Caco-2 (cell line): ENCODE data around the gene MFSD1. TPM values are rescaled to one million over a fixed set of nuclear protein-coding genes. Genes with fewer than 3 reads are reported as not detected.

Experiments
- BruUV-seq: library from RNA; stranded (reverse); fragments of 400-500 nt; replicated peaks from 2 replicates; lab custom pipeline; 2021; lab: Mats Ljungman, UMichigan
- CTCF ChIA-PET: fragments of 300-600 bp; sonication (Branson Sonifier 250); formaldehyde crosslinking; loops from one replicate; lab custom pipeline; 2022; ENCODE audit warnings: antibody characterized with exemption; lab: Charles Lee
- POLR2A ChIA-PET: fragments of 300-600 bp; sonication (Branson Sonifier 250); formaldehyde crosslinking; loops from one replicate; lab custom pipeline; 2022; ENCODE audit warnings: antibody characterized with exemption; lab: Charles Lee
- DNase-seq, 2 experiments: peaks; one replicate each; pipeline versions ENCODE4 v3.0.0 to v3.0.0-alpha.2; 2020 to 2022
- H3K27me3 ChIP-seq: replicated peaks from 2 replicates; pipeline ENCODE4 v1.6.0; 2011; ENCODE audit warnings: low read length; ENCODE audit not compliant: control insufficient read depth, insufficient read depth
- H3K36me3 ChIP-seq: 2 replicates; pipeline ENCODE4 v1.5.1; 2011; ENCODE audit warnings: low read length; ENCODE audit not compliant: control insufficient read depth, insufficient read depth
- H3K4me1 ChIP-seq: fragments of 250-450 bp; sonication (Bioruptor Pico); 2 replicates; pipeline ENCODE4 v1.5.1; 2020; ENCODE audit warnings: mild to moderate bottlenecking
- H3K4me3 ChIP-seq: 2 replicates; pipeline ENCODE4 v1.5.1; 2011; ENCODE audit warnings: low read depth, mild to moderate bottlenecking, control low read depth, low read length
- H3K9me3 ChIP-seq: fragments of 250-450 bp; sonication (Bioruptor Pico); 2 replicates; pipeline ENCODE4 v1.5.1; 2020; ENCODE audit warnings: mild to moderate bottlenecking, moderate library complexity
- H3K27ac Mint-ChIP-seq: one replicate; pipeline ENCODE4 v1.8.0; 2022; ENCODE audit warnings: mixed read lengths; ENCODE audit not compliant: unreplicated experiment
- H3K27me3 Mint-ChIP-seq: one replicate; pipeline ENCODE4 v1.8.0; 2022; ENCODE audit warnings: mixed read lengths; ENCODE audit not compliant: insufficient read depth, unreplicated experiment
- H3K36me3 Mint-ChIP-seq: one replicate; pipeline ENCODE4 v1.8.0; 2022; ENCODE audit warnings: mild to moderate bottlenecking, mixed read lengths; ENCODE audit not compliant: insufficient read depth, unreplicated experiment
- H3K4me1 Mint-ChIP-seq: one replicate; pipeline ENCODE4 v1.8.0; 2022; ENCODE audit warnings: low read depth, mixed read lengths; ENCODE audit not compliant: unreplicated experiment
- H3K4me3 Mint-ChIP-seq: one replicate; pipeline ENCODE4 v1.8.0; 2022; ENCODE audit warnings: mild to moderate bottlenecking, moderate library complexity, mixed read lengths; ENCODE audit not compliant: unreplicated experiment
- H3K9me3 Mint-ChIP-seq: one replicate; pipeline ENCODE4 v1.8.0; 2022; ENCODE audit warnings: mixed read lengths; ENCODE audit not compliant: unreplicated experiment
- intact Hi-C: fragments of 100-400 bp; cut with micrococcal nuclease; formaldehyde crosslinking; loops from one replicate; pipeline ENCODE4 v1.10.0; 2022; ENCODE audit not compliant: unreplicated experiment
- total RNA-seq: library from RNA; stranded (reverse); gene quantifications from 2 replicates; pipeline ENCODE4 v1.2.3, GENCODE V29; 2022
- TF ChIP-seq, protein P1 (sequence below), 2 experiments: fragments of 200-600 bp in 1 of 2; IDR thresholded peaks; 1 replicate in 1 of 2; 2 replicates in 1 of 2; pipeline versions ENCODE4 v1.5.1 to v1.8.0; 2011 to 2022; ENCODE audit warnings: antibody characterized with exemption in 1 of 2, control low read depth in 1 of 2, inconsistent platforms in 1 of 2, low read depth in 1 of 2, low read length in 1 of 2, mild to moderate bottlenecking in 1 of 2, moderate library complexity in 1 of 2; ENCODE audit not compliant: insufficient read depth in 1 of 2, severe bottlenecking in 1 of 2, unreplicated experiment in 1 of 2

MFSD1 gene
- total RNA-seq, 1 experiment from 2014 or later = 16.9 TPM

DNA sequence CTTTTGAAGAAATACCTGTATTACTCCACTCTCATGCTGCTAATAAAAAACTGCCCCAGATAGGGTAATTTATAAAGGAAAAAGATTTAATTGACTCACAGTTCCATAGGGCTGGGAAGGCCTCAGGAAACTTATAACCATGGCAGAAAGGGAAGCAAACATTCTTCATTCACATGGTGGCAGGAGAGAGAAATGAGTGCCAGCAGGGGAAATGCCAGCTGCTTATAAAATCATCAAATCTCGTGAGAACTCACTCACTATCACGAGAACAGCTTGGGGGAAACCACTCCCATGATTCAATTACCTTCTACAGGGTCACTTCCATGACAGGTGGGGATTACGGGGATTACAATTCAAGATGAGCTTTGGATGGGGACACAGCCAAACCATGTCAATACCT, 18.7 kb downstream of the MFSD1 start:
- Histone ChIP-seq H3K27me3 (no peaks in the 10 kb centered on the region), H3K4me1 (no peaks in the 10 kb centered on the region), H3K4me3 (no peak overlapping the region), H3K36me3 (no peaks in the 10 kb centered on the region), H3K9me3 (no peaks in the 10 kb centered on the region)
- ChIA-PET CTCF (no interaction called here), POLR2A (no interaction called here)
- H3K4me1 Mint-ChIP-seq = no peaks in the 10 kb centered on the region
- no TSS peak for BruUV-seq
- no peaks in the 10 kb centered on the region for H3K9me3 Mint-ChIP-seq
- intact Hi-C loops = no loop called here
- DNase-seq = no peak
- no peaks in the 10 kb centered on the region for H3K36me3 Mint-ChIP-seq
- no peak overlapping the region for H3K27ac Mint-ChIP-seq
- H3K27me3 Mint-ChIP-seq = no peaks in the 10 kb centered on the region
- TF ChIP-seq, protein P1, sequence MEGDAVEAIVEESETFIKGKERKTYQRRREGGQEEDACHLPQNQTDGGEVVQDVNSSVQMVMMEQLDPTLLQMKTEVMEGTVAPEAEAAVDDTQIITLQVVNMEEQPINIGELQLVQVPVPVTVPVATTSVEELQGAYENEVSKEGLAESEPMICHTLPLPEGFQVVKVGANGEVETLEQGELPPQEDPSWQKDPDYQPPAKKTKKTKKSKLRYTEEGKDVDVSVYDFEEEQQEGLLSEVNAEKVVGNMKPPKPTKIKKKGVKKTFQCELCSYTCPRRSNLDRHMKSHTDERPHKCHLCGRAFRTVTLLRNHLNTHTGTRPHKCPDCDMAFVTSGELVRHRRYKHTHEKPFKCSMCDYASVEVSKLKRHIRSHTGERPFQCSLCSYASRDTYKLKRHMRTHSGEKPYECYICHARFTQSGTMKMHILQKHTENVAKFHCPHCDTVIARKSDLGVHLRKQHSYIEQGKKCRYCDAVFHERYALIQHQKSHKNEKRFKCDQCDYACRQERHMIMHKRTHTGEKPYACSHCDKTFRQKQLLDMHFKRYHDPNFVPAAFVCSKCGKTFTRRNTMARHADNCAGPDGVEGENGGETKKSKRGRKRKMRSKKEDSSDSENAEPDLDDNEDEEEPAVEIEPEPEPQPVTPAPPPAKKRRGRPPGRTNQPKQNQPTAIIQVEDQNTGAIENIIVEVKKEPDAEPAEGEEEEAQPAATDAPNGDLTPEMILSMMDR (IDR thresholded peaks at IDR 0.05; ENCODE audit: insufficient read depth in 1 of 2, low read depth in 1 of 2, low read length in 1 of 2, severe bottlenecking in 1 of 2, unreplicated experiment in 1 of 2) = no peak
- no peak overlapping the region for H3K4me3 Mint-ChIP-seq

DNA sequence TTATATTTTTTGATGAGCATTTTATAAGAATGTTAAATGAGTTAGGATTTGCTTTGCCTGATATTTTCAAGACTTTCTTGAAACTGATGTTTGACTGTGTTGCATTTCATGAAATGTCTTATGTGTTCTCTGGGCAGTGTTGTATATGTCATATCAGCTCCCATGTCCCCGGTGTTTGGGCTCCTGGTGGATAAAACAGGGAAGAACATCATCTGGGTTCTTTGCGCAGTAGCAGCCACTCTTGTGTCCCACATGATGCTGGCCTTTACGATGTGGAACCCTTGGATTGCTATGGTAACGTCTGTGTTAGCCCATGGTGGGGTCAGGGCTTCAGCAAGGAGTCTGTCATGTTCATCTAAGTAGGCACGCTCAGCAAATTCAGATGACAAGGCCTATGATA, 20.0 kb downstream of the MFSD1 start:
- no peaks in the 10 kb centered on the region for H3K9me3 Mint-ChIP-seq
- H3K36me3 Mint-ChIP-seq = no peaks in the 10 kb centered on the region
- no peaks in the 10 kb centered on the region for H3K4me1 Mint-ChIP-seq
- no peaks in the 10 kb centered on the region for H3K36me3 ChIP-seq
- BruUV-seq = no TSS peak
- ChIA-PET POLR2A (no interaction called here), CTCF (no interaction called here)
- H3K4me1 ChIP-seq = no peaks in the 10 kb centered on the region
- H3K9me3 ChIP-seq = no peaks in the 10 kb centered on the region
- H3K4me3 Mint-ChIP-seq = no peak overlapping the region
- TF ChIP-seq, protein P1 (IDR thresholded peaks at IDR 0.05; ENCODE audit: insufficient read depth in 1 of 2, low read depth in 1 of 2, low read length in 1 of 2, severe bottlenecking in 1 of 2, unreplicated experiment in 1 of 2) = no peak
- DNase-seq = no peak
- no peak overlapping the region for H3K4me3 ChIP-seq
- no peak overlapping the region for H3K27ac Mint-ChIP-seq
- H3K27me3 ChIP-seq = no peaks in the 10 kb centered on the region
- intact Hi-C loops = no loop called here
- H3K27me3 Mint-ChIP-seq = no peaks in the 10 kb centered on the region

- no peaks in the 10 kb centered on the region for H3K9me3 Mint-ChIP-seq
- H3K36me3 ChIP-seq = no peaks in the 10 kb centered on the region
- H3K36me3 Mint-ChIP-seq = no peaks in the 10 kb centered on the region
- no peak for DNase-seq
- no peak overlapping the region for H3K4me3 Mint-ChIP-seq
- ChIA-PET POLR2A (no interaction called here), CTCF (no interaction called here)
- H3K4me1 Mint-ChIP-seq = no peaks in the 10 kb centered on the region
- TF ChIP-seq, protein P1 (IDR thresholded peaks at IDR 0.05; ENCODE audit: insufficient read depth in 1 of 2, low read depth in 1 of 2, low read length in 1 of 2, severe bottlenecking in 1 of 2, unreplicated experiment in 1 of 2) = no peak
- no peak overlapping the region for H3K4me3 ChIP-seq
- H3K27ac Mint-ChIP-seq = no peak overlapping the region
- intact Hi-C loops = no loop called here
- no peaks in the 10 kb centered on the region for H3K27me3 ChIP-seq
- H3K4me1 ChIP-seq = no peaks in the 10 kb centered on the region
- no TSS peak for BruUV-seq
- H3K27me3 Mint-ChIP-seq = no peaks in the 10 kb centered on the region
- no peaks in the 10 kb centered on the region for H3K9me3 ChIP-seq
Observed at GRCh38 chr3:158823426-158823825, 21.6 kb downstream of the MFSD1 start.
